HG02884 (cell line): Measurements from ENCODE around the gene DNAH12.

Experiments used
- ATAC-seq: cut with Tn5 transposase; IDR thresholded peaks from one replicate; pipeline ENCODE4 v1.9.1; 2021; ENCODE audit warnings: mild to moderate bottlenecking, moderate library complexity; ENCODE audit not compliant: unreplicated experiment

DNAH12 gene, protein sequence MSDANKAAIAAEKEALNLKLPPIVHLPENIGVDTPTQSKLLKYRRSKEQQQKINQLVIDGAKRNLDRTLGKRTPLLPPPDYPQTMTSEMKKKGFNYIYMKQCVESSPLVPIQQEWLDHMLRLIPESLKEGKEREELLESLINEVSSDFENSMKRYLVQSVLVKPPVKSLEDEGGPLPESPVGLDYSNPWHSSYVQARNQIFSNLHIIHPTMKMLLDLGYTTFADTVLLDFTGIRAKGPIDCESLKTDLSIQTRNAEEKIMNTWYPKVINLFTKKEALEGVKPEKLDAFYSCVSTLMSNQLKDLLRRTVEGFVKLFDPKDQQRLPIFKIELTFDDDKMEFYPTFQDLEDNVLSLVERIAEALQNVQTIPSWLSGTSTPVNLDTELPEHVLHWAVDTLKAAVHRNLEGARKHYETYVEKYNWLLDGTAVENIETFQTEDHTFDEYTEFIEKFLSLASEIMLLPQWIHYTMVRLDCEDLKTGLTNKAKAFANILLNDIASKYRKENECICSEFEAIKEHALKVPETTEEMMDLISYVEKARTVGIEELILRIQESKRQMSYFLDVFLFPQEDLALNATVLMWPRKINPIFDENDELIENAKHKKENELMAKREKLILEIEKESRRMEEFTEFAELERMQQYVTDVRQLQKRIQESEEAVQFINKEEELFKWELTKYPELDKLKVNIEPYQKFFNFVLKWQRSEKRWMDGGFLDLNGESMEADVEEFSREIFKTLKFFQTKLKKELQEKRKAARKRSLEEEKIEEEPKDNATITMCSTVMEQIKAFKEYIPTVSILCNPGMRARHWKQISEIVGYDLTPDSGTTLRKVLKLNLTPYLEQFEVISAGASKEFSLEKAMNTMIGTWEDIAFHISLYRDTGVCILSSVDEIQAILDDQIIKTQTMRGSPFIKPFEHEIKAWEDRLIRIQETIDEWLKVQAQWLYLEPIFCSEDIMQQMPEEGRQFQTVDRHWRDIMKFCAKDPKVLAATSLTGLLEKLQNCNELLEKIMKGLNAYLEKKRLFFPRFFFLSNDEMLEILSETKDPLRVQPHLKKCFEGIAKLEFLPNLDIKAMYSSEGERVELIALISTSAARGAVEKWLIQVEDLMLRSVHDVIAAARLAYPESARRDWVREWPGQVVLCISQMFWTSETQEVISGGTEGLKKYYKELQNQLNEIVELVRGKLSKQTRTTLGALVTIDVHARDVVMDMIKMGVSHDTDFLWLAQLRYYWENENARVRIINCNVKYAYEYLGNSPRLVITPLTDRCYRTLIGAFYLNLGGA (N-terminal part only)

DNA sequence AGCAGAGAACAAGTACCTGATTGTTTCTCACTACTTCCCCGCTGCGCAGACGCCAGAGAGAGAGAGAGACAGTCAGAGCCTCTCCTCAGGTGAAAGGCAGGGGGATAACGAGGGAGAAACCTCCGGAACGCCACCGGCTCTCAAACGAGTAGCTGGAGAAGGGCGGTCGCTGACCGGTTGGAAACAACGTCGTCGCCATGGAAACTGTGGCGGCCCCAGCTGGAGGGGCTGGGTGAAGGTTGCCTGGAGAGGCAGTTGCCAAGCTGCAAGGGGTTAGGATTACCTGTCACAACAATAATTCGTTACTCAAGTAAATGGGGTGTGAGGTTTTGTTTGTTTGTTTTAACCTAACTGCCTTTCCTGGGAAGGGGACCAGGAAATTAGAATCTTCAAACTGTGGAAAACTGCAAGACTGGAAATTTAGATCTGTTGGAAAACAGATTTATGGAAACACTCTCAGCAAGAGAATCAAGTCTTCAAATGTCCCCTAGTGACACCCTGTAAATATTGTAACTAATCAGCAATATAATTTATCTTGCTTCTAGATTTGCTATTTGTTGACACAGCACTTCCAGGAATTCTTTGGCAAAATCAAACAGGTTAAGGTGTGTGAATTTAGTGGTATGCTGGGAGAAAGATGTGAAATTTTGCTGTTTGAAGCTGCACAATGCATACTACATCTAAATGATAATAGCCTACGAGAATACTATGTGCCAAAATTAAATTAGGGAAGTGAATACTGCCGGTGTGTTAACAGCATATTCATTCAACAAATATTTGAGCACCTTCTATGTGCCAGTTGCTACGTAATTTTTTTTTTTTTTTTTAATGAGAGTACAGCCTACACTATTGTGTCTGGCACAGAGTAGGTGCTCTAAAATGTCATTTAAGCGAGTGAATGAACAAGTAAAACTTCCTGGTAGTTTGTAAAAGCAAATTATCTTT, at the start of gene DNAH12:
Gene DNAH12, minus strand, starts transcription at position 164 of the 945 bp plus-strand sequence. CDS start 1,474 bp downstream, outside the sequence.
- no peak for ATAC-seq

DNA sequence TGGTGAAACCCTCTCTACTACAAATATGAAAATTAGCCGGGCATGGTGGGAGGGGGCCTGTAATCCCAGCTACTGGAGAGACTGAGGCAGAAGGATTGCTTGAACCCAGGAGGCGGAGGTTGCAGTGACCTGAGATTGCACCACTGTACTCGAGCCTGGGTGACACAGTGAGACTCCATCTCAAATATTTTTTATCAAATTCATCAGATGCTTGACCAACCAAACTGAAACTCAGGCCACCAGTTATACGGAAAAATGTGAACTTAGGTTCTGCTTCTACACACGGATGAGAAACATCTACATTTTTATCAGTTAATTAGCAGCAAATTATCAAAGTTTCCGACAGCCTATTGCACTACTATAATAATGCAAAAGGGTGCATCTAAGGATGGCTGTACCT, 48.2 kb upstream of the DNAH12 start:
- no peak for ATAC-seq

DNA sequence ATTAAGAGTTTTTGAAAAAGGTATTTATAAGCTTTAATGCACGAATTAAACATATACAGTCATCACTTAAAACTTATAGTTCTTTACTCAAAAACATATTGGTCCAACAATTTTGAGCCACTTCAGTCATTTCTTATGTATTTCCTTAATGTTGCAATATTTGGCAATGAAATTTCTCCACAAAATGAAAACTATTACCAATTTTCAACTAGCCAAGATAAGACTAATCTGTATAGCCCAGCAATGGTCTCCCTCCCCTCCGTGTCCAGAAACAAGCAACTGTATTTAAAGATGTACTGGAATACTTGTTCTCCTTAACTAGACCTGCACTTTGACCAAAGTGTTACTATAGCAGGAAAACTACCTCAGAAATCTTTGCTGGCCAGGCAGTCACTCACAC, 43.8 kb upstream of the DNAH12 start:
- ATAC-seq = no peak

DNA sequence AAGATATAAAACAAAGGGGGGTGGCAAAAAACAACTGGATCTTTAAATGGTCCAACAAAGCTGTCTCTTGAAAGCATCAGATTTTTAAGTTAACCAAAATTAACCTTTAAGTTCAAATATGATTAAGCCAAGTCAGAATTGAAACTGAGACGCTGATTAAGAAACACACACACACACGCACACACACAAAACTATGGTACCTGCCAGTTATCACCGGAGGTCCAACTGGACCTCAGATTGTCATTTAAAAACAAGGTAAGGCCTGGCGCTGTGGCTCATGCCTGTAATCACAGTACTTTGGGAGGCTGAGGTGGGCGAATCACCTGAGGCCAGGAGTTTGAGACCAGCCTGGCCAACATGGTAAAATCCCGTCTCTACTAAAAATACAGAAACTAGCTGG, 42.6 kb upstream of the DNAH12 start:
- no peak for ATAC-seq

DNA sequence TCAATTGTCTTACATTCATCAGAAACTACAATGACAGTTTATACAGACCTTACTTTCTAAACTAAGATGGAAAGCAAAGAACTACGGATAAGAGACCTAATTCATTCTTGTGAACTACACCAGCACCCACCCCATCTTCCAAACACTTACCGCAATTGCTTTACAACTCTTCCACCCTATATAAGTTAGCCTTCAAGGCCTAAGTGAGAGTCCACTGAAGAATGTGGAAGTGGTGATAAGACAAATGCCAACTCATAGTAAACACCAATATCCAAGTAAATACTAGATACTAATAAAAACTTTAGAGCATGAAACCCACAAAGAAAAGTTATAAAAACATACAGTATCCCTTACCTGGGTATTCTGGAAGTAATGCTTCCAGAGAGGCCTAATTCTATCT, 39.4 kb upstream of the DNAH12 start:
- ATAC-seq = no peak

DNA sequence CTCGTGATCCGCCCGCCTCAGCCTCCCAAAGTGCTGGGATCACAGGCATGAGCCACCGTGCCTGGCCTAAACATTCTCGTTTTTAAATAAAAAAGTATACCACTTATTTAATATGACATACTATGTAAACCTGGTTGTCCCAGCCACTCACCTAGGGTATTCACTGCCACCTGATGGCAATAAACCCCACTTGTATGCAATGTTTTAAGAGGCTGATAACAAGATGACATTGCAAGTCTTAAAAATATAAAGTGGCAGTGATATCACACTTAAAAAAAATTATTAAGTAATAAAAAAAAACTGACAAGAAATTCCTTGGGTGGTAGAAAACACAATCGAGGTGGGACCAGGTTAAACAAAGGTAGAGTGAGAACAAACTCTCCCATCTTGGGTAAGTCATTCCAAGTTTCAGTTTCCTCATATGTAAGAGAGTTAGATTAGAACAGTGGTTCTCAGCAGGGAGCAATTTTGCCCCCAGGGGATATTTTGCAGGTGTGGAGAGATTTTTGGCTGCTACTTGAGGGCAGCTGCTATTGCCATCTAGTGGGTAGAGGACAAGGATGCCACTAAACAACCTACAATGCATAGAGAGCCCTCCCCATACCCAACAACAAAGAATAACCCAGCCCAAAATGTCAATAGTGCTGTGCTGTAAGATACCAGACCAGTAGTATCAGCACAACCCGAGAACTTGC, 38.5 kb upstream of the DNAH12 start:
- ATAC-seq = no peak

DNA sequence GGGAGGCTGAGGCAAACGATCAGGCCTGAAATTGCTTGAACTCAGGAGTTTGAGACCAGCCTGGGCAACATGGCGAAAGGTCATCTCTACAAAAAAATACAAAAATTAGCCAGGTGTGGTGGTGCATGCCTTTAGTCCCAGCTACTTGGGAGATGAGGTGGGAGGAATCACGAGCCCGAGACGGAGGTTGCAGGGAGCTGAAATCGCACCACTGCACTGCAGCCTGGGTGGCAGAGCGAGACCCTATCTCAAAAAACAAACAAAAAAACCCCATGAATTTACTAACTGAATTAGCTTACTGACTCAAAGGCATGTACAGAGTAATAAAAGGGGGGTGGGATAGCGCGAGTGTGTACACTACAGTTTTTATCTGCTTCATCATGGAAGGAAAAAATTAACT, 33.7 kb upstream of the DNAH12 start:
- ATAC-seq = no peak

DNA sequence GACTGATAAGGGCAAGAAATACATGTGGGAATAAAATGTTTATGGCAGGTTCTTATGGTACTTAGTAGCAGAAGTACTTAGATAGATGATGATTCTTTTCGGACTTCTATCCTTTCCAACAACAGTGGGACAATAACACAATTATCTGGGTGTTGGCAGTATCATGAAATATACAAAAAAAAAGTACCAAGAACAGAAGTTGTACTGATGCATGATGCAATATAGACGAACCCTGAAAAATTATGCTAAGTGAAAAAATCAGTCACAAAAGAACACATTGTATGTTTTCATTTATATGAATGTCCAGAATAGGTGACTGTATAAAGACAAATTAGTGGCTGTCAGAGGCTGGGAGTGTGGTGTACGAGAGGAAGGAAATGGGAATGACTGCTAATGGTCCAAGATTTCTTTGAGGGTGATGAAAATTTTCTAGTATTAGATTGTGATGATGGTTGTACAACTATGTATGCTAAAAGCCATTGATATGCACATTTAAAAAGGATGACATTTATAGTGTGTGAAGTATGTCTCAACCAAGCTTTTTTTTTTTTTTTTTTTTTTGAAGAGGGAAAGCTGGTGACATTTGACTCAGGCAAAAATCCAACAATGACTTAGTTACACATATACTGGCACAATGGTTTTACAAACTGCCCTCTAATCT, 32.0 kb upstream of the DNAH12 start:
- no peak for ATAC-seq

DNA sequence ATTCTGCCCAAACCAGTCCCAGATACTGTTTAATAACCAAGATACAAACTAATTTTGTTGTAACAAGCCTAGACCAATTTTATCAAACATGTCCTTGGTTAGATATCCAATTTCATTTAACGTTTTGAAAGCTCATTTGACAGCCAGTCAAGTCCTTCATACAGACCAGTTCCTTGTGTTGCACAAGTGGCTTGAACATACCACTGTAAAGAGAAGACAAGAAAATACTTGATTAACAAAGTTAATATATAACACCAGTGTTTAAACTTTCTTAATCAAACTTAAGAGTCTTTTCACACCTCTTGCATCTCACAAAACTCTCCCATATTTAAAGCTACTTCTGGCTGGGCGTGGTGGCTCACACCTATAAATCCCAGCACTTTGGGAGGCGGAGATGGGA, 28.0 kb upstream of the DNAH12 start:
- no peak for ATAC-seq

DNA sequence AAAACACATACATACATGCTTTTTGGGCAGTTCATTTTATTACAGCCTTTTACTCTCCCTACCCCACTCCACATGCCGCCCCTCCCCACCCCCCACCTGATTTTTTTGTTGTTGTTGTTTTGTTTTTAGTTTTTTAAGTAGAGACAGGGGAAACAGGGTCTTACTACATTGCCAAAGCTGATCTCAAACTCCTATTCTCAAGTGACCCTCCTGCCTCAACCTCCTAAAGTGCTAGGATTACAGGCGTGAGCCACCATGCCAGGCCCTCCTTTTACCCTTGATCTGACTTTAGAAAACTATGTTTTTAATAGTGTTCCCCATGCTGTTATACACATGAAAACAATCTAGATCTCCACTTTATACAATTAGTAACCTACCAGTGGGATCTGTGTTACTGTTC, 26.7 kb upstream of the DNAH12 start:
- ATAC-seq = no peak

DNA sequence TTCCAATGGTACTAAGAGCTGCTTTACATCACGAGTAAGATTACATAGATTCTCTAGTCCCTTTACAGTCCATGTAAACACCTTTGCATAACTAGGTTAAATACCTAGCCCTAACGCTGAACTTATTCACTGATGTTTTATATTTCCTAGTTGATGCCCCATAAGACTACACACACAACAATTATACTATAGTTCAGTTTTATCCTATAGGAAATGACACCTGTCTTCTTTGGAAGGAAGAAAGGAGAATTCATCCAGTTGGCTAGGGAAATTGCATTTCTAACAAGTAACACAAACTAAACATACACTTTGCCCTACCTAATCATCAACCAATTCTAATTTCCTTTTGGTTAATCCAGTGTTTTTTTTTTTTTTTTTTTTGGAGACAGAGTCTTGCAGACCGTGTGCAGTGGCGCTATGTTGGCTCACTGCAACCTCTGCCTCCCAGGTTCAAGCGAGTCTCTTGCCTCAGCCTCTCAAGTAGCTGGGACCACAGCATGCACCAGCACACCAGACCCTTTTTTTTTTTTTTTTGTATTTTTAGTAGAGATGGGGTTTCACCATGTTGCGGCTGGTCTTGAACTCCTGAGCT, 25.8 kb upstream of the DNAH12 start:
- no peak for ATAC-seq

DNA sequence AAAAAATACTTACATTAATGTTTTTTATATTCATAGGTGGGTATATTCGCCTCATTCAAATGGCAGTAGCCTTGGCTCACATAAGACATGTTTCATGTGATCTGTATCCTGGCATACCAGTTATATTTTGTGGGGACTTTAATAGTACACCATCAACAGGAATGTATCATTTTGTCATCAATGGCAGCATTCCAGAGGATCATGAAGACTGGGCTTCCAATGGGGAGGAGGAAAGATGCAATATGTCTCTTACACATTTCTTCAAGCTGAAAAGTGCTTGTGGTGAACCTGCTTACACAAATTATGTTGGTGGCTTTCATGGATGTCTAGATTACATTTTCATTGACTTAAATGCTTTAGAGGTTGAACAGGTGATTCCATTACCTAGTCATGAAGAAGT, 15.4 kb upstream of the DNAH12 start:
- no peak for ATAC-seq

DNA sequence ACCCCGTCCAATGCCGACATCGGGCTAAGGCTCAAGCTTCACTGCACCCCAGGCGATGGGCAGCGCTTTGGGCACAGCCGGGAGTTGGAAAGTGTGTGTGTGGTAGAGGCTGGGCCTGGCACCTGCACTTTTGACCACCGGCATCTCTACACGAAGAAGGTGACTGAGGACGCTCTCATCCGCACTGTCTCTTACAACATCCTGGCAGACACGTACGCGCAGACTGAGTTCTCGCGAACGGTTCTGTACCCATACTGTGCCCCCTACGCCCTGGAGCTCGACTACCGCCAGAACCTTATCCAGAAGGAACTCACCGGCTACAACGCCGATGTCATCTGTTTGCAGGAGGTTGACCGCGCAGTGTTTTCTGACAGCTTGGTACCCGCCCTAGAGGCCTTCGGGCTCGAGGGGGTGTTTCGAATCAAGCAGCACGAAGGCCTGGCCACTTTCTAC, 13.0 kb upstream of the DNAH12 start:
- ATAC-seq = no peak

DNA sequence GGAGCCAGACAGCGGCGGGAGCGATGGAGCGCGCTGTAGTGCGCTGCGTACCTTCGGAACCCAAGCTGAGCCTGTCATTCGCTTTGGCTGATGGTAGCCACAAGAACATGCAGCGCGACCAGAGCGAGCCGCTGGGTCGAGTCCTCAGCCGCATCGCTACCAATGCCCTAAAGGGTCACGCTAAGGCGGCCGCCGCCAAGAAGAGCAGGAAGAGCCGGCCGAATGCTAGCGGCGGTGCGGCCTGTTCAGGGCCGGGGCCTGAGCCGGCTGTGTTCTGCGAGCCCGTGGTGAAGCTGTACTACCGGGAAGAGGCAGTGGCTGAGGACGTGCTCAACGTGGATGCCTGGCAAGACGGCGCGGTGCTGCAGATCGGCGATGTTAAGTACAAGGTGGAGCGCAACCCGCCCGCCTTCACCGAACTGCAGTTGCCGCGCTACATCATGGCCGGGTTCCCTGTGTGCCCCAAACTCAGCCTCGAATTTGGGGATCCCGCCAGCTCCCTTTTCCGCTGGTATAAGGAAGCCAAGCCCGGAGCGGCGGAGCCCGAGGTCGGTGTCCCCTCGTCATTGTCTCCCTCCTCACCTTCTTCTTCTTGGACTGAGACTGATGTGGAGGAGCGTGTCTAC, 12.4 kb upstream of the DNAH12 start:
- peak; percentile 19 for ATAC-seq

DNA sequence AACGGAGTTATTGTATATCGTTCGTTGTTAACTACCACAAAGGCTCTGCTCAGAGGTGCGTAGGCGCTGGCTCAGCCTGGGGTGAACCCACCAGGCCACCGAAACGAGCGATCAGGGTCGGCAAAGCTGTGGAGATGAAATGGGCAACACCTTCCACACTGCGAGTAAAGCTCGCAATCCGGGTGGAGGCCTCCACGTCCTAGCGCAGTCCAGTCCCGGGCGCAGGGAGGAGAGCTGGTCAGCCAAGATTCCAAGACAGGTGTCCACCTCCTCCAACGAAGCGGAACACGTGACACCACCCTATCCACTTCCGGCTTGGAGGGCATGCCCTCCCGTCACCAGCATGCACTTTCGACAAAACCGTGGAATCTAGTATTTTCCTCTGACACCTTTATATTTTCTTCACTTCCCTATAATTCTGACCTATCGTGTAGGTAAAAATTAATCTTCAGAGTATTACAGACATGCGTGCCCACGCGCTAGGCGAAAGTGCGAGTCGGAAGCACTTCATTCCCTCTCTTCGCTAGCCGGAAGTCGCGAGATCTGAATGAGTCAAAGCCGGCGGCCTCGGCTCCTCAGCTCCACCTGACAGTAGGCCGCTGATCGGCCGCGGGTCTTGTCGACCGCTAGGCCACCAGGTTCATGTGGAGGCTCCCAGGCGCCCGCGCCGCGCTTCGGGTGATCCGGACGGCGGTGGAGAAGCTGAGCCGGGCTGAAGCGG, 11.8 kb upstream of the DNAH12 start, which contains the start of gene PDE12:
Gene PDE12, plus strand, starts transcription at position 537 of the 721 bp plus-strand sequence. Its CDS starts 106 bp downstream, at position 643.
- ATAC-seq = peak; percentile 80

DNA sequence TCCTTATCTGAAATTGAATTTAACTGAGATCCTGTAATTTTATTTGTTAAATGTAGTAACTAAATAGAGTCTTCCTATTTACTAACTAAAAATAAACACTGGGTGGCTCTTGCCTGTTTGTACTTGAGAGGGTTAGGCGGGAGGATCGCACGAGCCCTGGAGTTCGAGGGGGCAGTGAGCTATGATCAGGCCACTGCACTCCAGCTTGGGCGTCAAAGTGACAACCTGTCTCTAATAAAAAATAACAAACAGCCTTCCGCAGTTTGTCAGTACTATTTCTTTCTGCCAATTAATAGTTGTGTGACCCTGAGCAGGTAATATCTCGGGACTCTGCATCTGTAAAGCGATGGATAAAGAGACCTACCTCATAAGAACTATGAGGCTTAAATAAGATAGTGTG, 11.2 kb upstream of the DNAH12 start:
- ATAC-seq = no peak

DNA sequence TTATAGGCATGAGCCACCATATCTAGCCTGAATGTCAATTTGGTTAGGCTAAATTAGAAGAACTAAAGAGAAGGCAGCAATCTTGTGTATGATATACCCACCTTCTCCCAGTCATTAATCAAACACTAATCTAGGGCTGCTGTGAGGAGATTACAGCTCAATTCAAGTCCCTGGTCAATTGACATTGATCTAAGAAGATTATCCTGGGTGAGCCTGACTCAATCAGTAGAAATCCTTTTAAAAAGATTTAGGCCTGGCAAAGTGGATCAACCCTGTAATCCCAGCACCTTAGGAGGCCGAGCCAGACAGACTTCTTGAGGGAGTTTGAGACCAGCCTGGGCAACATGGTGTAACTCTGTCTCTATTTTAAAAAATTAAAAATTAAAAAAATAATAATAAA, 2.5 kb upstream of the DNAH12 start:
- no peak for ATAC-seq
